SK-N-MC (cell line): ENCODE data around the gene GABARAP.

Experiments
- EZH2 ChIP-seq: fragments of 200-600 bp; sonication (generic); IDR thresholded peaks from one replicate; pipeline ENCODE4 v1.6.1; 2017; ENCODE audit warnings: antibody characterized with exemption
- POLR2AphosphoS5 ChIP-seq: IDR thresholded peaks from 2 replicates; pipeline ENCODE4 v1.6.1; 2012; ENCODE audit warnings: mild to moderate bottlenecking, low read depth, low read length, borderline replicate concordance

- TF ChIP-seq POLR2AphosphoS5 = peak; percentile 94
- no peak for TF ChIP-seq EZH2
Measured at GRCh38 chr17:7234083-7234951, 7.9 kb downstream of the GABARAP start, which contains the start of gene DVL2.
